ENCODE data around the gene ZNF470.

Gene ZNF470

DNA sequence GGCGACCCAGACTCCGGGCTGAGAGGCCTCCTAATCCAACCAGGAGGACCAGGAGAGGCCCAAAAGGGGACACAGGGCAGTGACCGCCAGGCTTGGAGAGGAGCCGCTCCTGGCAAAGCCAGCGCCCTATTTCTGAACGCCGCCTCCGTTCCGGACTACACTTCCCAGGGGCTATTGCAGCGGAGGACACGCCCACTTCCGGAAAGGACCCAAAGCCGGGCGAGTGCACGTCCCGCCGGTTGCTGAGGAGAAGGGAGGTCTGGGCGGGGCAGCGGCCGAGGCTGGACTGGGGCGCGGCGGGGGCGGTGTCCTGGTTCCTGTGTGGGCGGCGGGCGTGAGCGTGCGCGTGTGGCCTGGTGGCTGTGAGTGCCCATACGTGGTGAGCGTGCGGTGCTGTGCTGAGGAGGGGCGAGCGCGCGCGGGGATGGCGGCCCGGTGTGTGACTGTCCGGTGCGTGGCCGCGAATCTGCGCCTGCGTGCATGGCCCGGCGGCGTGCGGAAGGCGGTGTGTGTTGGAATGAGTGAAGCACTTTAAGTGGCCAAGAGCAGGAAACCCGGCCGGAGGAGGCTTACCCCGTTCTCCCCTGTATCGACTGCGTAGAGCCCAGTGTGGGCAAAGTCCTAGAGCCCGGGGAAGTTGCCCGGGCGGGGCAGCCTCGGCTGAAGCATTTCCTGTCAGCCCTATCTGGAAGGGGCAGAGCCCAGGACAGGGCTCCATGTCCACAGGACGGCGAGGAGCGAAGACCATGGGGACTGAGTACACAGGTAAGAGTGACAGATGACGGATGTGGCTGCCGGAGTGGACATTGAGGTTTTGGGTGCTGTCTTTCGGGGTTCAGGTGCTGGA is at the start of gene ZNF470:
ZNF470 (plus strand) TSS at position 195 of the 847 bp plus-strand sequence. CDS start 2,844 bp downstream, outside the sequence.
- peak; percentile 94 for DNase-seq

DNA sequence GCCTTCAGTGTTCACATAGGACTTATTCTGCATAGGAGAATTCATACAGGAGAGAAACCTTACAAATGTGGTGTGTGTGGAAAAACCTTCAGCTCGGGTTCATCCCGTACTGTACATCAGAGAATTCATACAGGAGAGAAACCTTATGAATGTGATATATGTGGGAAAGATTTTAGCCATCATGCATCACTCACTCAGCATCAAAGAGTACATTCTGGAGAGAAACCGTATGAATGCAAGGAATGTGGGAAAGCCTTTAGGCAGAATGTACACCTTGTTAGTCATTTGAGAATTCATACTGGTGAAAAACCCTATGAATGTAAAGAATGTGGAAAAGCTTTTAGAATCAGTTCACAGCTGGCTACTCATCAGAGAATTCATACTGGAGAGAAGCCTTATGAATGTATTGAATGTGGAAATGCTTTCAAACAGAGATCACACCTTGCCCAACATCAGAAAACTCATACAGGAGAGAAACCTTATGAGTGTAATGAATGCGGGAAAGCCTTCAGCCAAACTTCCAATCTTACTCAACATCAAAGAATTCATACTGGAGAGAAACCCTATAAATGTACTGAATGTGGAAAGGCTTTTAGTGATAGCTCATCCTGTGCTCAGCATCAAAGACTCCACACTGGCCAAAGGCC is 41.9 kb upstream of the ZNF470 start:
- DNase-seq: no peak

DNA sequence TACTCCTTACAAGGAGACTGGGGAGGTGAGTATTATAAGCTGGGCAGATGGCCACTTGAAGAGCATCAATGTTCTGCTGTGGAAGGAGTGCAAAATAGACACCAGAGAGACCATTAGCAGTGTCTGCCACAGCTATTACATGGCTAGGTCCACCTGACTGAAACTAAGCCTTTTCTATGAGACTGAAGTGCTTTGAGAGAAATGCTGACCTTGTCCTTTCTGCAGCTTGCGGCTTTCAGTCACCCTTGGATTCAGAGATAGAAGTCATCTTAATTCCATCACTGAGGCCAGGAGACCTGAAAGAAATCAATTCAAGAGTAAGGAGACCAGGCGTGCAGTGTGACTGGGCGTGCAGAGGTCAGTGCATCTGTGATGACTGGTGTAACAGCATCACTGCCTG is 29.8 kb upstream of the ZNF470 start:
- no peak for DNase-seq

DNA sequence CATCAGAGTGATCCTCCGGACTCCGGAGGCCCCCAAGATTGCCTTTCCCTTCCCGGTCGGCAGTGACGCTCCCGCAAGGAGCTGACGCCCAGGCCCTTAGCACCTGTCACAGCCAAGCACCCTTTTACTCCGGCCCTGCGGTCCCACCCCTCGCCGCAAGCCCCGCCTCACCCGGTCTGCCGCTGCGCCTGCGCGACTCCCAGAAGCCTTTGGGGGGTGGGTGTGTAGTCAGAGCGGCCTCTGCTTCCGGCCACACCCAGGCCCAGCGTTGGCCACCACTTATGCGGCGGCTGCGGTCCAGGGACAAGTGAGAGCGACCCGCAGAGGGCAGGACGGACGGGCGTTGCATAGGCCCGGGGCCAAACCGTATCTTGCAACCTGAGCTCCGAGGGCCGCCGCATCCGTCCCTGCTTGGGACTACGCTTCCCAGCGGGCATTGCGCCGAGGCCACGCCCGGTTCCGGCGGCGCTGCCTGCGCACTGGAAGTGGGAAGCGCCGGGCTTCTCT is 29.0 kb upstream of the ZNF470 start:
- peak; percentile 89 for DNase-seq

DNA sequence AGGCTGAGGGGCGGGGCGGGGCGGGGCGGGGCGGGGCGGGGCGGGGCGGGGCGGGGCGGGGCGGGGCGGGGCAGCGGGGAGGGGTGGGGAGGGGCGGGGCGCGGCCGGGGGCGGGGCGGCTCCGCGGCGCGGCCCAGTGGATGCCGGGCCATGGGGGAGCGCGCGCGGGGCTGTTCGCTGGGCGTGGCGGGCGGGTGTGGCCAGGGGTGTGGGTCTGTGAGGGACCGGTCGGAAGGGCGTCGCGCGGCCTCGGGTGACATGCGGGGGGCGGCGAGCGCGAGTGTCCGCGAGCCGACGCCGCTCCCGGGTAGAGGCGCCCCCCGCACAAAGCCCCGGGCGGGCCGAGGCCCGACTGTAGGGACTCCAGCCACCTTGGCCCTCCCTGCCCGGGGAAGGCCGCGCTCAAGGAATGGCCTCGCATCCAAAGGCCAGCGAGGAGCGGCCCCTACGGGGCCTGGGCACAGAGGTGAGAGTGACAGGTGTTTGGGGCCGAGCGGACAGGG is 28.5 kb upstream of the ZNF470 start, which contains the start of gene ZFP28:
ZFP28 (plus strand) TSS at position 188 of the 503 bp plus-strand sequence; CDS start at position 259, 71 bp downstream.
- peak; percentile 79 for DNase-seq

DNA sequence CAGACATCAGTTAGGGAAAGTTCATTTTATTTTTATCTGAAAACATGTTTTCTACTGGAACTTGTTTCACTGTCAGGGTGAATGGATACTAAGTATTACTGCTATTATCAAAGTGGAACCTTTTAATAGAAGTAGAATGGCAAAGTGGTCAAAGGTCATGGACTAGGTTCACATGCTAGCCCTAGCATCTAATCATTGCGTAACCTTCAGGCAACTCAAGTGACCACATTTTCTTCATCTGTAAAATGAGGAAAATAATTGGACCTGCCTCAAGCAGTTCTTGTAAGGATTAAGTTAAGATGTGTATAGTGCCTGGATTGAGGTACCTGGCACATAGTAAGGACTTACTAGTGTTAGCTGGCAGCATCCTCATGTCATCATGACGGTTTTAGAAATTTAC is 23.5 kb upstream of the ZNF470 start:
- DNase-seq: no peak

DNA sequence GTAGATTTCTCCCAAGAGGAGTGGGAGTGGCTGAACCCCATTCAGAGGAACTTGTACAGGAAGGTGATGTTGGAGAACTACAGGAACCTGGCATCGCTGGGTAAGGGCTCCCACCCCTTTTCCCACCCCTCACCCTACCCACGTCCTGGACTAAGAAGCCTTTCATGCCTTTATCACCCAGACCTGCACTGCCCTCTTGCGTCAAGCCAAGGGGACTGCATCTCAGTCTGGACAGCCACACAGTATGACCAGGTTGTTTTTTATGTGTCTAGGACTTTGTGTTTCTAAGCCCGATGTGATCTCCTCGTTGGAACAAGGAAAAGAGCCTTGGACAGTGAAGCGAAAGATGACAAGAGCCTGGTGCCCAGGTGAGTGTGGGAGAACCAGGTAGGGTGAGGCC is 19.7 kb upstream of the ZNF470 start:
- DNase-seq: no peak

DNA sequence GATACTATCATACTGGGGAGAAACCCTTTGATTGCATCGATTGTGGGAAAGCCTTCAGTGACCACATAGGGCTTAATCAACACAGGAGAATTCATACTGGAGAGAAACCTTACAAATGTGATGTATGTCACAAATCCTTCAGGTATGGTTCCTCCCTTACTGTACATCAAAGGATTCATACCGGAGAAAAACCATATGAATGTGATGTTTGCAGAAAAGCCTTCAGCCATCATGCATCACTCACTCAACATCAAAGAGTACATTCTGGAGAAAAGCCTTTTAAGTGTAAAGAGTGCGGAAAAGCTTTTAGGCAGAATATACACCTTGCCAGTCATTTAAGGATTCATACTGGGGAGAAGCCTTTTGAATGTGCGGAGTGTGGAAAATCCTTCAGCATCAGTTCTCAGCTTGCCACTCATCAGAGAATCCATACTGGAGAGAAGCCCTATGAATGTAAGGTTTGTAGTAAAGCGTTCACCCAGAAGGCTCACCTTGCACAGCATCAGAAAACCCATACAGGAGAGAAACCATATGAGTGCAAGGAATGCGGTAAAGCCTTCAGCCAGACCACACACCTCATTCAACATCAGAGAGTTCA is 12.9 kb upstream of the ZNF470 start:
- no peak for DNase-seq

DNA sequence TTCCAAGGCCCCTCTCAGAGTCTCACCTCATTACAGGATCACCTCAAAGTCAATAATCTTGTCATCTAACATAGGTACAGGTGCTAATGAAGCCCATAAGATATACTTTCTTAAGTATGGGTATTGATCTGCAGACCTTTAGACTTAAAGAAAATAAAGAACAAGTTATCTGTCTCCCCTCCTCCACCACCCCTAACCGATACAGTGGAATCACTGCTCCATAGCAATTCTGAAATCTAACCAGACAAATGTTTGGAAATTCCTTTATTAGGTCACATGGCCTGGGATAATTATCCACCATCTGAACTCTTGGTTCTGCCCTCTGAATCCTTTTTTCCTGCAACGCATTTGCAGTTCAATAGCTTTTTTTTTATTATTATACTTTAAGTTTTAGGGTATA is 4.5 kb upstream of the ZNF470 start:
- no peak for DNase-seq

DNA sequence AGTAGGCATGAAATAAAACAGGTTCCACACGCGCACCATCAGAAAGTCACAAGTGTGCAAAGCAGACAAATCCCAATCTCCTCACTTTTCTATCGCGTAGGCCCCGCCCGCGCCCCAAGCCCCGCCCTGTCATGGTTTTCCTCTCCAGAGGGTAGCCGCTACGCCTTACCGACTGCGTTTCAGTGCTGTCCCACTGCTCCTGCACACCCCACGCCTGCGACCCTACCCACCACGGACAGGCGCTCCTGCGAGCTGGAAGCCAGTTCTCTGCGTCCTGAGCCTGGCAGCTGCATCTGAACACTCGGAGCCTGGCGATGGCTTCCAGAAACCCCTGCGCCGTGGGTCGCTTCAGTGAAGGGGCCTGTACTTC is 379 bp upstream of the ZNF470 start:
- peak; percentile 66 for DNase-seq

DNA sequence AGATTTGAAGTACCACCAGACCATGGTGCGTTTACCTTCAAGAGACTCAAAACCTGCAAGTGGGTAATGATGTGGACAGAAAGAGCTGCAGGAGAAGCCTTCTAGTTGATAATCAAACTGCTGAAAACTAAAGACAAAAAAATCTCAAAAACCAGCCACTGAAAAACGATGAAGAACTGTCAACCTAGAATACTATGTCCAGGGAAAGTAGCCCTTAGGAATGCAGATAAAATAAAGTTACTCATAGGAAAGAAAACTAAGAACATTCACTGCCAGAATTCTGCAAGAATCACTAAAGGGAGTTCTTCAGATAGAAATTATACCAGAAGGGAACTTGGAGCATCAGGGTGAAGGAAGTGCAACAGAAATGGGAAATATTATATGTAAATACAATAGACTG is 5.3 kb downstream of the ZNF470 start:
- no peak for DNase-seq

DNA sequence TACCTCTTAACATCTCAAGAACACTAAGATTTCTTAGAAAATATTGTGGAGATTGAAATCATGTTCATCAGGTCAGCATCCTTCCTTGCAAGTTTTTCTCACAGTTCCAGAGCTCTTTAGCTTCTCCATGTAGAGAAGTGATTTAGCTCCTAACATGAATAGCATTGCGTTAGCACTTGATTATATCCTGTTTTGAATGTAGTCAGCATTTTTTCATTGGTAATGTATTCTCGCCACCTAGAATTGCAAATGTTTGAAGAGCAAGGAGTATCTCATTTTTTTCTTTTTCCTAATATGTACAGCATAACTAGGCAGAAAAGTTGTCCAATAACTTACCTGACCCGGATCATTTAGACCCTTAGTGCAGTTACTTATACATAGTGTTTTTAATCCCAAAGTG is 6.6 kb downstream of the ZNF470 start:
- no peak for DNase-seq

DNA sequence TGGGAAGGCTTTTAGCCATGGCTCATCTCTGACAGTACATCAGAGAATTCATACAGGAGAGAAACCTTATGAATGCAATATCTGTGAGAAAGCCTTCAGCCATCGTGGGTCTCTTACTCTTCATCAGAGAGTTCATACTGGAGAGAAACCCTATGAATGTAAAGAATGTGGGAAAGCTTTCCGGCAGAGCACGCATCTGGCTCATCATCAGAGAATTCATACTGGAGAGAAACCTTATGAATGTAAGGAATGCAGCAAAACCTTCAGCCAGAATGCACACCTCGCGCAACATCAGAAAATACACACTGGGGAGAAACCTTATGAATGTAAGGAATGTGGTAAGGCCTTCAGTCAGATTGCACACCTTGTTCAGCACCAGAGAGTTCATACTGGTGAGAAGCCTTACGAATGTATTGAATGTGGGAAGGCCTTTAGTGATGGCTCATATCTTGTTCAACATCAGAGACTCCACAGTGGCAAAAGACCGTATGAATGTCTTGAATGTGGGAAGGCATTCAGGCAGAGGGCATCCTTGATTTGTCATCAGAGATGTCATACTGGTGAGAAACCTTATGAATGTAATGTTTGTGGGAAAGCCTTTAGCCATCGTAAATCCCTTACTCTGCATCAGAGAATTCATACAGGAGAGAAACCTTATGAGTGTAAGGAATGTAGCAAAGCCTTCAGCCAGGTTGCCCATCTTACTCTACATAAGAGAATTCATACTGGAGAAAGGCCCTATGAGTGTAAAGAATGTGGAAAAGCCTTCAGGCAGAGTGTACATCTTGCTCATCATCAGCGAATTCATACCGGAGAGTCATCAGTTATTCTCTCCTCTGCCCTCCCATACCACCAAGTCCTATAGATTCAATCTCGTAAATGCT is 10.7 kb downstream of the ZNF470 start:
- no peak for DNase-seq

DNA sequence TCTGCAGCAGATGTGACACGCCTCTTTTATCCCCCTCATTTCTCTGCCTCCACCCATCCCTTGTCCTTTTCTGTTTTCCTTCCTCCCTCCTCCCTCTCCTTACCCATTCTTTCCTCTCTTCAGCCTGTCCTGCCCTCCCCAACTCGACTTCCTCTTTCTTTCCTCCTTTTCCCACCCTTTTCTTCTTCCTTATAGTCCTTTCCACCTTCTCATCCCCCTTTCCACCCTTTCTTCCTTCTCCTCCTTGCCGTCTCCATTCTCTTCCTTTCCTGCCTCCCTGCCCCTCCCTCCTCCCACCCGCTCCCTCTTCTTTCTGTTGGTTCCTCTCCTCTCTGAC is 27.1 kb downstream of the ZNF470 start:
- no peak for DNase-seq

DNA sequence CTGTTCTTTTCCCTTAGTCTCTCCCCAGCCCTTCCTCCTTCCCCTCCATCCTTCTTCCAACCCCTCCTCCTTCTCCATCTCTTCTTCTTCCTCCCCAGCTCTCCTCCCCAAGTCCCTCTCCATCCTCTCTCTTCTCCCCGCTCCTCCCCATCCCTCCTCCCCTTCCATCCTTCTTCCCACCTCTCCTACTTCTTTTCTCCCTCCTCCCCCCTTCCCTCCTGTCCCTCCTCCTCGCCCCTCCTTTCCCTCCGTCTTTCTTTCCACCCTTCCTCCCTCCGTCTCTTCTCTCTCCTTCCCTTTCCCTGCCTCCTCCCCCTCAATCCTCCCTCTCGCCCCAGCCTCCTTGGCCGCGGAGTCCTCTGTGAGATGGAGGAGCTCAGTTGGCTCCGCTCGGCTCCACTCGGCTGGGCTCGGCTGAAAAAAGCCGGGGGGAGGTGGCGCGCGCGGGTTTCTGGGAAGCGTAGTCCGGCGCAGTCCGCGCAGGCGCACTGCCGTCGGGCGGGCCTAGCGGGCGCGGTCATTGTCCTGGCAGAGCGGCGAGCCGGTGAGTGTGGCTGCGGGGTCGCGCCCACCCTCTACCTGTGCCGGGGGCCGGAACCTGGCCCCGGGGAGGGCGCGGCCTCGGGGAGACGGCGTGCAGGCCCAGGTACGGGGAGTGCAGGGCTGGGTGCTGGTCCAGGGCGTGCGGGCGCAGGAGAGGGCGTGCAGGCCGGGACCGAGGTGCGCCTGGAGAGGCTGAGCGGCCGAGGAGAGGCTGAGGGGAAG is 27.7 kb downstream of the ZNF470 start, which contains the start of gene ZNF71:
ZNF71 (plus strand) TSS at position 520 of the 765 bp plus-strand sequence. CDS start 6,257 bp downstream, outside the sequence.
- peak; percentile 92 for DNase-seq

DNA sequence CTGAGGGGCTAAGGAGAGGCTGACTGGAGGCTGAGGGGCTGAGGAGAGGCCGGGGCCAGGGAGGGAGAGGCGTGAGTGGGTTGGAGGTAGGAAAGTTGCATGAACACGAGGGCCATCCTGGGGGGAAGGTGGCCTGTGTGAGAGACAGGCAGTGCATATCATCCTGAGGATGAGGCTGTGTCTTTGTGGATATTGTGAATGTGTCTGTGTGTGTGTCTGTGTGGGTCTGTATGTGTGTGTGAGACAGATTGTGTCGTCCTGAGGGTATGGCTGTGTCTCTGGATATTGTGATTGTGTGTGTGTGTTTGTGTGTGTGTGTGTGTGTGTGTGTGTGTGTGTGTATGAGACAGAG is 28.3 kb downstream of the ZNF470 start:
- DNase-seq: no peak

DNA sequence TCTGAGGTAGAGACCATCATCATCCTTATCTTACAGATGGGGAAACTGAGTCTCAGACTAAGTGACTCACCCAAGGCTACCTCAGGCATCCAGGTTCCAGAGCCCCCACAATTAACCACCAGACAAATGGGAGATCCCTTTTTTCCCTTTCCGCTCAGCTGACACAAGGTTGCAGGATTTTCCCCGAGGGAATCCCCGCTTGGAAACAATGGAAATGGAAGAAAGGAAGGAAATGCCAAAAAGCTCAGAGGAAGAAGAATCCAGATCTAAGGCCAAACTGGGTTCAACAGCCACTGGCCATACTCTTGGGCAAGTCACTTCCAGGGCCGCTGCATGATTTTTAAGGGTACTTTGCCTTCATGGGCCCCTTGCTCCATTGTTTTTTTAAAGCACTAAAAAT is 29.4 kb downstream of the ZNF470 start:
- DNase-seq: no peak

DNA sequence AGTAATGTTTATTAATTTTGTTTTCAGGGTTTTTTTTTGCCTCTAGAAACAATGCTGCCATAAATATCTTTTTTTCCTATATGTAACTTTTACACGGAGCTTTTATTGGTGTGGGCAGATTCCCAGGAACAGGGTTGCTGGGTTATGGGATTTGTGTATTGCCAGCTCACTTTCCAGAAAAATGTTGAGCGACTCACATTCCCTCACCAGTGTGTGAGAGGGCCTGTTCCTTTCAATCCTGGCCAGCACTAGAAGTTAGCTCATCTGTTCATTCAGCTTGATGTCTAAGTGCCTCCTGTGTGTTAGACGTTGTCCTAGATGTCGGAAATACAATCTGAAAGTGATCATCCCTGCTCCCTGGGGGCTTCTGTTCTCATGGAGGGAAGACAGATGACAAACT is 30.4 kb downstream of the ZNF470 start:
- no peak for DNase-seq

DNA sequence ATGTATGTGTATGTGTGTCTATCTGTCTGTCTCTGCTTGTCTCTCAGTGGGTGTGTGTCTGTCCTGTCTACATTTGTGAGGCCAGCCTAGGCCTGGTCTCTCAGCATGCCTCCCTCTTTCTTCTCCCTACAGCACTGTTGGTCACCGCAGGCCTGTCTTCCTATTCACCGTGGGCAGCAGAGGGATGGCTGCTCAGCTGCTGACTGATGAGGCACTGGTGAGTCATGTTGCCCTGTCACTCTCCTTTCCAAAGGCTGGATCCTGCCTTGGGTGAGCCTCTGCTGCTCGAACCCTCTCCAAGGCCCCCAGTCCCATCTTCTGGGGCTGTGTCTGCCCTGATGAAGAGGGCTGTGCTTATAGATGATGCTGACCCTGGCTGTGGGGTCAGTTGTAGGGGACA is 34.1 kb downstream of the ZNF470 start:
- no peak for DNase-seq

DNA sequence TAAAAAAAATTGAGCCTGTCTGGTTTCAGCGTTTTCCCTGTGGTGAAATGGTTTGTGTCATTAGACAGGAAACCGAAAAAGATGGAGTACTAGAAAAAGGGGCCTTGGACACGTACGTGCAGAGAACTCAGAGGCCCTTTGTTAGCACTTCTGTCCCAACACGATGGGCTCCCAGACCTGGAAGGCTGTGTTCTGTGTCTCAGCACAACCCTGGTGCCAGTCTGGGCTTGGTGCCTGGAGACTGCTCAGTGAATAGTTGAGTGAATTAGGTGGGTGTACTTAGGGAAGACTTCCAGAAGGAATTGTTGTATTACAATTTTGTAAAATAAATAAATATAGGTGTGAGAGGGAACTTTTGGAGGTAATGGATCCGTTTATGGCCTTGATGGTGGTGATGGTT is 36.6 kb downstream of the ZNF470 start:
- no peak for DNase-seq

DNA sequence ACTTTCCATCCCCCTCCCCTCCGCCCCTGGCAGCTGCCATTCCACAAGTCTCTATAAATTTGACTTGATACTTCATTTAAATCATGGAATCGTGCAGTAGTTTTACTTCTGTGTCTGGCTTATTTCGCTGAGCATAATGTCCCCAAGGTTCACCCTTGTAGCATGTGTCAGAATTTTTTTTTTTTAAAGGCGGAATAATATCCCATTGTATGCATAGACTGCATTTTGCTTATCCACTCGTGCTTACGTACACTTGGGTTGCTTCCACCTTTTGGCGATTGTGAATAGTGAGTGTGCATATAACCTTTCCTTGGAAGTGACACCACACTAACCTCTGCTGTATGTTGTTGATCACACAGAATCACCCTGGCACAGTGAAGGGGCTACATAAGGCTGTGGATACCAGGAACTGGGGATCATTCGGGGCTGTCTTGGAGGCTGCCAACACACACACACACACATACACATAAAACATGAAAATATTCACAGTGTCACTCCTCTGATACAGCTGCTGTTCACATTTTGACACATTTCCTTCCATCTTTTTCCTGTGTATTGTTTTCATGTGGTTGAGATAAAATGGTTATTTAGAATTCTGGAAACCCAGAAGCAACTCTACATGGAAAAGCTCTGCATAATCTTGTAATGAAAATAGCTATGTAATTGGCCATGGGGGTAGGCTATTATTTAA is 41.2 kb downstream of the ZNF470 start:
- no peak for DNase-seq

Data from stimulated activated CD4-positive, alpha-beta T cell treated with anti-CD3 and anti-CD28 coated beads, Interleukin-15, amount 100 ng/mL, for 24 hours (primary cell).